Spinal cord (tissue), 10 donors: ENCODE results near the gene ZMYM1. TPM values are rescaled to one million over a fixed set of nuclear protein-coding genes. Genes with fewer than 3 reads are reported as not detected.
"Not testable (repeated sequence)": the region's sequence is repeated elsewhere in the genome, so short reads cannot be mapped to it uniquely, and the experiment has no call there.

ENCODE experiments used
- DNase-seq, 6 donors: peaks; one replicate each; pipeline versions ENCODE4 v3.0.0 to v3.0.0-alpha.2; 2013 to 2015; ENCODE audit warnings: low spot score in 6 of 6, low read depth in 4 of 6
- H3K27ac ChIP-seq: one replicate; pipeline ENCODE4 v1.5.1; 2013; ENCODE audit warnings: low read depth, low read length, control low read depth
- H3K27me3 ChIP-seq: one replicate; pipeline ENCODE4 v1.6.1; 2013; ENCODE audit warnings: low read length; ENCODE audit not compliant: control insufficient read depth, insufficient read depth
- H3K36me3 ChIP-seq: one replicate; pipeline ENCODE4 v1.6.1; 2013; ENCODE audit warnings: low read length; ENCODE audit not compliant: control insufficient read depth, insufficient read depth
- H3K4me1 ChIP-seq: one replicate; pipeline ENCODE4 v1.6.1; 2013; ENCODE audit warnings: low read length; ENCODE audit not compliant: control insufficient read depth, insufficient read depth
- H3K4me3 ChIP-seq: one replicate; pipeline ENCODE4 v1.5.1; 2013; ENCODE audit warnings: low read depth, low read length, control low read depth
- H3K9me3 ChIP-seq: one replicate; pipeline ENCODE4 v1.6.1; 2013; ENCODE audit warnings: low read length; ENCODE audit not compliant: control insufficient read depth, insufficient read depth
- WGBS: methylation state at CpG from one replicate; pipeline ENCODE4 v1.1.5; 2013; ENCODE audit warnings: missing lambda C conversion rate; ENCODE audit not compliant: insufficient coverage; 5-methylcytosine and 5-hydroxymethylcytosine counted together
- polyA plus RNA-seq, 2 donors: library from polyadenylated mRNA; unstranded; fragments of 120-200 nt; gene quantifications; one replicate each; pipeline ENCODE4 v1.2.1, GENCODE V29; 2013; ENCODE audit not compliant: insufficient read length in 2 of 2
- total RNA-seq, 2 donors: library from RNA; depleted of rRNA in 1 of 2; stranded (reverse); fragments of 120-200 nt in 1 of 2; fragments of >200 nt in 1 of 2; gene quantifications; one replicate each; pipeline versions ENCODE4 v1.2.3 to v1.2.4, GENCODE V29; 2013 to 2014
- donor health status: healthy.

The ZMYM1 gene
- total and polyA plus RNA-seq, 4 donors, result 12.6 to 38.8 (median 16.1) TPM

GRCh38 chr1:35143737-35144508 lies 64.7 kb downstream of the ZMYM1 start:
- H3K4me1 ChIP-seq, result no peaks in the 10 kb centered on the region
- H3K27ac ChIP-seq, result no peak overlapping the region
- WGBS, result 73% methylated on average over 9 of the region's 12 CpGs
- no peak for DNase-seq
- no peaks in the 10 kb centered on the region for H3K27me3 ChIP-seq
- H3K4me3 ChIP-seq, result no peak overlapping the region
- no peaks in the 10 kb centered on the region for H3K36me3 ChIP-seq
- H3K9me3 ChIP-seq, result no peaks in the 10 kb centered on the region

- H3K9me3 ChIP-seq, H3K4me3 ChIP-seq, H3K27ac ChIP-seq, H3K36me3 ChIP-seq, DNase-seq, H3K27me3 ChIP-seq, H3K4me1 ChIP-seq: not testable (repeated sequence)
- WGBS, result 49% methylated on average over 11 of the region's 13 CpGs
Observed at GRCh38 chr1:35145892-35146549, 66.8 kb downstream of the ZMYM1 start.

- Histone ChIP-seq H3K4me3 (no peak overlapping the region), H3K36me3 (no peaks in the 10 kb centered on the region), H3K27ac (no peak overlapping the region), H3K9me3 (no peaks in the 10 kb centered on the region), H3K27me3 (no peaks in the 10 kb centered on the region), H3K4me1 (no peaks in the 10 kb centered on the region)
- WGBS, result 100% methylated on average over 2 of the region's 5 CpGs
- DNase-seq, result no peak
Observed at GRCh38 chr1:35151220-35151619, 72.0 kb downstream of the ZMYM1 start.

GRCh38 chr1:35164893-35165292 lies 85.7 kb downstream of the ZMYM1 start:
- DNase-seq, result no peak
- no peak overlapping the region for H3K4me3 ChIP-seq
- whole genome bisulfite sequencing, result 100% methylated on average over 1 of the region's 3 CpGs

More at GRCh38 chr1:35164893-35165292, 85.7 kb downstream of the ZMYM1 start:
- Histone ChIP-seq H3K36me3 (no peaks in the 10 kb centered on the region), H3K27me3 (no peaks in the 10 kb centered on the region), H3K9me3 (peaks cover 2% of the 10 kb centered on the region), H3K27ac (no peak overlapping the region), H3K4me1 (no peaks in the 10 kb centered on the region)

Other genes starting within 250 kb of the ZMYM1 start
- 10 to 100 TPM; 15.4 to 28.3 TPM for gene SMIM12, start 219.6 kb upstream of the ZMYM1 start, total RNA-seq
- 10 to 100 TPM; 32.4 to 37.9 TPM for gene SMIM12, start 219.6 kb upstream of the ZMYM1 start, polyA plus RNA-seq
- gene DLGAP3, start 149.7 kb upstream of the ZMYM1 start, total RNA-seq, result 1 to 10 TPM; 5.2 to 8.4 TPM
- 10 to 100 TPM; 37.4 to 41.1 TPM for gene DLGAP3, start 149.7 kb upstream of the ZMYM1 start, polyA plus RNA-seq
- 10 to 100 TPM; 16.2 to 20.1 TPM for gene TMEM35B, start 94.0 kb upstream of the ZMYM1 start, total RNA-seq
- 10 to 100 TPM in 1 of 2 donors, 1 to 10 TPM in 1; 8.5 to 12.8 TPM for gene TMEM35B, start 94.0 kb upstream of the ZMYM1 start, polyA plus RNA-seq
- gene ZMYM6, start 47.4 kb upstream of the ZMYM1 start, total RNA-seq, result 10 to 100 TPM; 14.1 to 31.0 TPM
- gene ZMYM6, start 47.4 kb upstream of the ZMYM1 start, polyA plus RNA-seq, result 10 to 100 TPM; 14.5 to 17.7 TPM
- 100 to 1,000 TPM; 241 to 385 TPM for gene SFPQ, start 113.8 kb downstream of the ZMYM1 start, total RNA-seq
- 100 to 1,000 TPM; 552 to 635 TPM for gene SFPQ, start 113.8 kb downstream of the ZMYM1 start, polyA plus RNA-seq
- 10 to 100 TPM; 52.6 to 67.3 TPM for gene ZMYM4, start 189.3 kb downstream of the ZMYM1 start, total RNA-seq
- 10 to 100 TPM; 43.6 to 59.5 TPM for gene ZMYM4, start 189.3 kb downstream of the ZMYM1 start, polyA plus RNA-seq